ENCODE measurements around the gene PTPN6.
"Not testable (repeated sequence)": the region's sequence is repeated elsewhere in the genome, so short reads cannot be mapped to it uniquely, and the experiment has no call there.

PTPN6 gene
- 44.9 to 549 (median 293) reads per million in 17 experiments for total RNA-seq

DNA sequence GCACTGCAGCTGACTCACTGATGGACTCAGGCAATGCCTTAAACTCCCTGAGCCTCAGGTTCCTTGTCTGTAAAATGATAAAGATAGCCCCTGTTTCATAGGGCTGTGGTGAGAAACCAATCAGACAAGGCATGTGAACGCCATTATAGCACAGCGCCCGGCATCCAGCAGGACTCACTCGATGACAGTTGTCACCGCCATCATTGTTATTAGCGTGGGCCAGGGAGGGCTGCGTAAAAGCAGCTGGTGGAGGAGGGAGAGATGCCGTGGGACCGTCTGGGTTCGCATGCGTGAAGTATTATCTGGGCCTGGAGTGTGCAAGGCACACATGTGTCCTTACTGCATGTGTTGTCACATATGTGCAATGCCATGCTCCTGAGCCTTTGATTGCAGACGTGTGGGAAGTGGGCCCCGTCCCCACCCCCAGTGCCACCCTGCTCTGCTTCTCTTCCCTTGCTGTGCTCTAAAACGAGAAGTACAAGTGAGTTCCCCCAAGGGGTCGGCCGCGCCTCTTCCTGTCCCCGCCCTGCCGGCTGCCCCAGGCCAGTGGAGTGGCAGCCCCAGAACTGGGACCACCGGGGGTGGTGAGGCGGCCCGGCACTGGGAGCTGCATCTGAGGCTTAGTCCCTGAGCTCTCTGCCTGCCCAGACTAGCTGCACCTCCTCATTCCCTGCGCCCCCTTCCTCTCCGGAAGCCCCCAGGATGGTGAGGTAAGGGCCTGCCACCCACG is at the start of gene PTPN6:
PTPN6 (plus strand) TSS at position 546 of the 730 bp plus-strand sequence; CDS start at position 703, 157 bp downstream.
- peak; percentile 94 to 97 (median 96) for DNase-seq

DNA sequence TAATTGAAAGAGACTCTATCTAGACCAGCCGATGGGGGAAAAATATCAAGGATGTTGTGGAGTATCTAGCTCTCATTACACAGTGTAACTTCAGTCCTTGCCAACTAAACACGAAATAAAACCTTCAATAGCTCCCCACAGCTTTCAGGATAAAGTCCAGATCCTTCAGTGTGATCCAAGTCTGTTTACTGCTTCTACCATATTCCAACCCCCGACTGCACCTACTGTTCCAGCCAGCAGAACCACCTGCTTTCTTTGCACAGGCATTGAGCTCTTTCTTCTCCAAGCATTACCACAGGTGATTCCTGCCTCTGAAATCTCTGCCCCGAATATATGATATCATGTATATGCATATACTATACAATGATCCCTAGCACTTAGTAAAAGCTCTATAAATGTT is 48.7 kb upstream of the PTPN6 start:
- no peak for DNase-seq

- no peak for DNase-seq
Observed at GRCh38 chr12:6903722-6904121, 47.4 kb upstream of the PTPN6 start.

DNA sequence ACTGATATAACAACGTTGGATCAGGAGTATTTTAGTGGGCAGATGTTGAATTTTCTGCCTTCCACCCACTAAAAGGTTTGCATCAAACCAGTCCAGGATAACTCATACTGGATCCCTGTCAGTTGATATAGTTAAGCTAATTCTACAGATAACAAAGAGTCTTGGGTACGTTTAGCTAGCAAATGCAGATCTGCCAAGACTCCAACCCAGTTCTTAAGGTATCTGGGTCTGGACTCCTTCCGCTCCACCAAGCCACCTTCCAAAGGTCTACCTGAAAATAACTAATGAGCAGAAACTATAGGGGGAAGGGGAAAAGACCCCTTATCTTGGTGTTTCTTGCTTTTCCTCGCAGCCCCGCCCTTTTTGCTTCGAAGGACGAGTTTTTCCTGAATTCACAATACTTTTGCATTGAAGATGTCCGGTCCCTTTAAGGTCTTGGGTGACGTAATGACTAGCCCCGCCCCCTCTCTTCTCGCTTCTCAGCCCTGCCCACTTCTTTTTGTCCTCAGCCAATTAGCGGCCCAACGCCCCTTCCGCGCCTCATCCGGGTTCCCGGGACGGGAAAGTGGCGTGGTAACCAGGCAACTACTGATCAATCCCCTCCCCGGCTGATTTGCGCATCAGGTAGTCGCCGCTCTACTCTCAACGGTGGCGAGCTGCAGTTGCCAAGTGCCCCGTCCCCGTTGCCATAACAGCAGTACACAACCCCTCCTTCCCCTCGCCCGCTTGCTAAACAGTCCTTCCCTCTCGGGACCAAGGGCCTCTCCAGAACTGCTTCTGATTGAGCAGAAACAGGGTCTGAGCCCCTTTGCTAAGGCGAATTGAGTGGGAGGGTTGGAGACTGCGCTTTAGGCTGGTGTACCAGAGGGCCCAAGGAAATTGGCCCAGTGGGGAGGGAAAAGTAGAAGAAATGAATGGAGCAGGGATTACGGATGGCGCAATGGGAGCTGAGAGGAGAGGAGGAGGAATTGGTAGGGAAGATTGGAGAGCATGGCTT is 46.6 kb upstream of the PTPN6 start, which contains the start of gene LRRC23:
LRRC23 (plus strand) TSS at position 543 of the 997 bp plus-strand sequence. CDS start 812 bp downstream, outside the sequence.
- peak; percentile 95 to 98 (median 96) for DNase-seq

DNA sequence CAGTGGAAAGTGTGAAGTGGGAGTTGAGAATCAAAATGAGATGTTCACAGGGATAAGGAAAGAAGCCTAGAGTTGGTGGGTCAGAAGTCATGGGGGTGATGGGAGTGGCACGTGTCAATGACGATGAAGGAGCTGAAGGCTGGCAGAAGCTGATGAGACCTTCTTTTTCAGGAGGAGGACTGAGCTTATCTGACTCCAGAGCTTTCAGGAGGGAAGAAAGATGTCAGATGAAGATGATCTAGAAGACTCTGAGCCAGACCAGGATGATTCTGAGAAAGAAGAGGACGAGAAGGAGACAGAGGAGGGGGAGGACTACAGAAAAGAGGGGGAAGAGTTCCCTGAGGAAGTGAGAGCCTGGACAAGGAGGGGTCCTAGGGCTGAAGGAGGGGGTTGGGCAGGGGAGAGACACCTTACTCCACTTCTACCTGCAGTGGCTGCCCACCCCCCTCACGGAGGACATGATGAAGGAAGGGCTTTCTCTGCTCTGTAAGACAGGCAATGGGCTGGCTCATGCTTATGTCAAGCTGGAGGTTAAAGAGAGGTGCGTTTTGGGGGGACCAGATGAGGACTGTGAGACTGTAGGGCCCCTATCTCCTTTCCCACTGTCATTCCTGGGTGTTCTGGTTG is 45.6 kb upstream of the PTPN6 start:
- no peak for DNase-seq

DNA sequence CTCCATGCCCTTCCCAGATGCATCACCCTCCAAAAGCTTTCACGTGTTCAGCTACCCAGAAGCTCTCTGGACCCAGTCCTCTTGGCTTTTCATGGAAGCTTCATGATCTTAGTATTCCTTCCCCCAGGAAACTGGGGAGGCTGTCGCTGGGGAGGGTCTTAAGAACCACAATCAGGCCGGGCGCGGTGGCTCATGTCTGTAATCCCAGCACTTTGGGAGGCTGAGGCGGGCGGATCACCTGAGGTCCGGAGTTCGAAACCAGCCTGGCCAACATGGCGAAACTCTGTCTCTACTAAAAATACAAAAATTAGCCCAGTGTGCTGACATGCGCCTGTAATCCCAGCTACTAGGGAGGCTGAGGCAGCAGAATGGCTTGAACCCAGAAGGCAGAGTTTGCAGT is 43.0 kb upstream of the PTPN6 start:
- DNase-seq, result not testable (repeated sequence)

DNA sequence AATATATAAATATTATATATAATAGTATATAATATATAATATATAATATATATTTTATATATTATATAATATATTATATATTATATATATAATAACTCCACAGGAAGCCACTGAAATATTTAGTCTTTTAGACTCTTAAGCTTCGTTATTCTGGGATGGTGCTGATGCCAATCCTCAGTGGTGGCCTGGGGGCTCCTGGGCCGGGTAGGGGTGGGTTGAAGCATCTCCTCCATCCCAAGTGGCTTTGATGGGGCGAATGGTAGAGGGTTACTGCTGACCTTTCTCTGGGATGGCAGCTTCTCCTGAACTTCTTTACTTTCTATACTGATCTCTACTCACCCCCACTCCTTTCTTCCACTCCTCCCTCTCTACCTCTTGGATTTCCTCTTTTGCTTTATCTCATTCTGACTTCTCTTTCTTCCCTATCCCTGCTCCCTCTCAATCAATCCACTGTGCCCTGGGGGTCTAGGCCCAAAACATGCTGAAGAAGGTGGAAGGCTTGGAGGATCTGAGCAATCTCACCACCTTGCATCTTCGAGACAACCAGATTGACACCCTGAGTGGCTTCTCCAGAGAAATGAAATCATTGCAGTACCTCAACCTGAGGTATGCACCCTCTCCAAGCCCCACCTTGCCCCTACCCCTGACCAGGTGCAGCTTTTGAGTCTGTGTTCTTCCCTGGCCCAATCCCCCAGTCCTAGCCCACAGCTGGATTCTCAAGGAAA is 41.6 kb upstream of the PTPN6 start:
- no peak for DNase-seq

DNA sequence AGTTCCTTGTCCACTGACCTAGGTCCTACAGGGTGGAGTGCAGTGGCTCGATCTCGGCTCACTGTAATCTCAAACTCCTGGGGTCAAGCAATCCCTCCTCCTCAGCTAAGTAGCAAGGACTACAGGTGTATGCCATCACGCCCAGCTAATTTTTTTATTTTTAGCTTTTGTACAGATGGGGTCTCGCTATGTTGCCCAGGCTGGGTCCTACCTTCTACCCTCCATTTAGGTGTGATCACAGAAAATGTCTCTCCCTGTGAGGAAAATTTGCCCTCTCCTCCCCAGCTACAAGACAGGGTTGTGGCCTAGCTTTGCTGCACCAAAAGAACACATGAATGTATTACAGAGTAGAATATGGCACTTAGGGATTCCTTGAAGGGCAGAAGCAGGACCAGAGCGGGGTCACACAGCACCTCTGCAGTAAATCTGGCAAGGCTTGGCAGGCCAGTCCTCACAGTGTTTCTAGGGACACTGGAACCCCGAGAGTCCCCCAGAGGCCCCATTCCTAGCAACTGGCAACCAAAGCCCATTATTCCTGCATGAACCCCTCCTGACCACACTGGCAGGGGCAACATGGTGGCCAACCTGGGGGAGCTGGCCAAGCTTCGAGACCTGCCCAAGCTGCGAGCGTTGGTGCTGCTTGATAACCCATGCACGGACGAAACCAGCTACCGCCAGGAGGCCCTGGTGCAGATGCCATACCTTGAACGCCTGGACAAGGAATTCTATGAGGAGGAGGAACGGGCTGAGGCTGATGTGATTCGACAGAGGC is 38.8 kb upstream of the PTPN6 start:
- no peak for DNase-seq

- DNase-seq, result peak; percentile 38 to 81 (median 65)
Observed at GRCh38 chr12:6914246-6914946, 36.8 kb upstream of the PTPN6 start, which contains the start of gene ENO2. TSS of gene ENO2 (plus strand) at chr12:6914580. CDS start at chr12:6915833, 1,253 bp downstream.

DNA sequence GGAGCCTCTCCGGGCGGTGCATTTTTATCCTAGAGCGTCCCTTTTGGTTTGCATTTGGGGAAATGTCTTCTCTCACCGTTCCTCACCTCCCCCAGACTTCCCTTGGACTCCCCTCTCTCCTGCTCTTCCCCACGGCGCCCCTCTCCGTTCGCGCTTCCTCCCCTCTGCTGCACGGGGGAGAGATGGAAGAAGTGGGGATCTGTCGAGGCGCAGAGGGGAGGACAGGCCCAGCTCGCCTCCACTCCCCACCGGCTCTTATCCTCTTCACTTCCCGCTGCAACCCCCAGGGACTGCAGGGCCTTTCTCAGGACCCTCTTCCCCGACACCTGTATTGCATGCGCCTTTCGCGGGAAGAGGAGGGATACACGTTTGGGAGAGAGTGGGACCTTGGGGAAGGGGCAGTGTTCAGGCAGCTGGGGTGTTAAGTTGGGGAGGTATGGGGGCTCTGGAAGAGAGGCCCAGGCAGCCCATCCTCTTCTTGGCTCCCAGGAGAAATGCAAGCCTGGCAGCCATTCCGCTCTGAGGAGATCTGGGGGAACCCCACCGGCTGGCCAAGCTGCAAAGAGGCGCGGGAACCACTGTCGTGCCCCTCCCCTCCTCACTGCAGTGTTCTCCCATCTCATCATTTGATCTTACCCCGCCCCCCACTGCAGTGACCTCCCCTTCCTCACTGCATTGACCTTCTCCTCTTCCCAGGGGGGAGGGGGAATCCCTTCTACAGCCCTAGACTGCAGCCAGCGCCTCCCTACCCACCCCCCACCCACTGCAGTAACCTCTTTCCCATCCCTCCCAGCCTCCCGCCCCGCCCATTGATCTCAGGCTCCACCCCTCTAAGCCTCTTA is 36.0 kb upstream of the PTPN6 start:
- DNase-seq, result no peak

DNA sequence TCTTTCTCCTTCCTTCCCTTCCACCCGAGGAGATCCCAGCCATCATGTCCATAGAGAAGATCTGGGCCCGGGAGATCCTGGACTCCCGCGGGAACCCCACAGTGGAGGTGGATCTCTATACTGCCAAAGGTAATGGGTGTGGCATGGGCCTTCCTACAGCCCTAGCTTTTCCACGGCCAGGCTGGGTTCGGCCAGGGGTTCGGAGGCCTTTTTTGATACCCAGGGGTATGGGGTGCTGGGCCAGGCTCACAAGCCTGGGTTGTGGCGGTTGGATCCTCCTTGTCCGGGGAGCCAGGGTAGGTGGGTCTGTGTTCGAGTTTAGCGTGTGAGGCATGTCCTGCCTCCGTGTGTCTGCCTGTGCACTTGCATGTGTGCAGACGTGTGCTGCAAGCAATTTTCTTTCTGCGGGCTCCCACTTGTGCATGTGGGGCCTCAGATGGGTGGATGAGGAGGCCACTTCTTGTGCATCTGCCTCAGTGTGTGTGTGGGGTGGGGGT is 35.3 kb upstream of the PTPN6 start:
- DNase-seq, result no peak

DNA sequence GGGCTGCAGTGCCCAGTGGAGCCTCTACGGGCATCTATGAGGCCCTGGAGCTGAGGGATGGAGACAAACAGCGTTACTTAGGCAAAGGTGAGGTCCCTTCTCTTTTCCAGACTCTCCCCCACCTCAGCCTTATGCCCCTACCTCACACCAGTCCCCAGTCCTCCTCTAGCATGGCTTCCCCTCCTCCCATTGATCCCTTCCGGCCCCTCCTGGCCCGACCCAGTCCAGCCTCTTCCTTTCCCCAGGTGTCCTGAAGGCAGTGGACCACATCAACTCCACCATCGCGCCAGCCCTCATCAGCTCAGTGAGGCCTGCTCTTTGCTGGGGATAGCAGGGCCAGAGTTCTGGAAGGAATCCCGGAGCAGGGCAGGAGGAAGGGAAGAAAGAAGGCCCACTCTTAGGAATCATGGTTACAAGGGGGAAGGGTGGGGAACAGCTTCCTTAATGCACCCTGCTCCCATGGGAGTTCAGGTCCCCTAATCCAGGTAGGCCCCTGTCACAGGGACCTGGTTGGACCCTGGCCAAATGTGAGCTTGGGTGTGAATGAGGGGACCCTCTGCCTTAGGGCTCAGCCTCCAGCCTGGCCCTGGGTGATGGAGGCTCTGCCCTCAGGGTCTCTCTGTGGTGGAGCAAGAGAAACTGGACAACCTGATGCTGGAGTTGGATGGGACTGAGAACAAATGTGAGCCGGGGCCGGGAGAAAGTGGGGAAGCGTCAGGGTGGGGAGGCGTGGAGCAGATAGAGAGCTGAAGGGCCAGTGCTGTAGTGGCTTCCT is 34.5 kb upstream of the PTPN6 start:
- DNase-seq, result no peak

DNA sequence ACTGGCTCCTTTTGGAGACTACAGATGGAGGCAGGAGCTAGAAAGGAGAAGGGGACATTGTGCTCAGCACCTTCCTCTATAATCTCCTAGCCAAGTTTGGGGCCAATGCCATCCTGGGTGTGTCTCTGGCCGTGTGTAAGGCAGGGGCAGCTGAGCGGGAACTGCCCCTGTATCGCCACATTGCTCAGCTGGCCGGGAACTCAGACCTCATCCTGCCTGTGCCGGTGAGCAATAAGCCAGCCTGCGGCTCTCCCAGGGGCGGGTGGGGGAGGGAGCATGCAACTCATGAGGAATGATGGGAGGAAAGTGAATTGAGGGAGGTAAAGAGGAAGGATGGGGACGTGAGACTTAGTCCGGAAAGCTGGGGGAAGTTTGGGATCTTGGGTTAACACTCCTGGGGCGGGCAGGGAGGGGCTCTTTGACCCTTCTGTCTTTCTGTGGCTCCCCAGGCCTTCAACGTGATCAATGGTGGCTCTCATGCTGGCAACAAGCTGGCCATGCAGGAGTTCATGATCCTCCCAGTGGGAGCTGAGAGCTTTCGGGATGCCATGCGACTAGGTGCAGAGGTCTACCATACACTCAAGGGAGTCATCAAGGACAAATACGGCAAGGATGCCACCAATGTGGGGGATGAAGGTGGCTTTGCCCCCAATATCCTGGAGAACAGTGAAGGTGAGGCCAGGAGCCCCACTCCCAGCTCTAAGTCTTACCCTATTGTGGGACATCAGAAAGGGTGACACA is 33.5 kb upstream of the PTPN6 start:
- no peak for DNase-seq

DNA sequence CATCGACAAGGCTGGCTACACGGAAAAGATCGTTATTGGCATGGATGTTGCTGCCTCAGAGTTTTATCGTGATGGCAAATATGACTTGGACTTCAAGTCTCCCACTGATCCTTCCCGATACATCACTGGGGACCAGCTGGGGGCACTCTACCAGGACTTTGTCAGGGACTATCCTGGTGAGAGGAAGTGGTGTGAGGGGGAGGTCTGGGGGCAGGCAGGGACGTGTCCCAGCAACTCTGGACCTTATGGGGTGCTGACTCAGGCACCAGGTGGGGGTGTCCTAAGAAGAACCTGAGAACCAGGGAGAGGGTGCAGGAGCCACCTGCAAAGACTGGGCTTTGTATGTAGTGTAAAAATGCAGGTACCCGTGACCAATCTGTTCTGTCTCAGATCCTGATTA is 31.6 kb upstream of the PTPN6 start:
- peak in 1 of 4 experiments; percentile 37 for DNase-seq

GRCh38 chr12:6921539-6921938 is 29.6 kb upstream of the PTPN6 start:
- no peak for DNase-seq

GRCh38 chr12:6921996-6922946 is 28.9 kb upstream of the PTPN6 start:
- peak; percentile 58 to 80 (median 76) for DNase-seq
